WTC11 (cell line): ENCODE measurements around the gene MLH3. TPM values are rescaled to one million over a fixed set of nuclear protein-coding genes. Genes with fewer than 3 reads are reported as not detected.

Experiments
- ATAC-seq: fragments of 200-7000 bp; cut with Tn5 transposase; 2 replicates; pipeline ENCODE4 v1.10.0; 2021; ENCODE audit warnings: mild to moderate bottlenecking, moderate library complexity
- CTCF ChIA-PET: fragments of 300-600 bp; sonication (Branson Sonifier 250); formaldehyde crosslinking; loops from one replicate; lab custom pipeline; 2021; ENCODE audit warnings: antibody characterized with exemption; lab: Charles Lee
- POLR2A ChIA-PET: fragments of 350-600 bp; sonication (Branson Sonifier 250); formaldehyde crosslinking; loops from one replicate; lab custom pipeline; 2021; ENCODE audit warnings: antibody characterized with exemption; lab: Charles Lee
- DNase-seq: peaks from one replicate; pipeline ENCODE4 v3.0.0; 2021; ENCODE audit warnings: low spot score
- H3K27ac Mint-ChIP-seq: 2 replicates; pipeline ENCODE4 v1.8.0; 2021; ENCODE audit warnings: mixed read lengths
- H3K27me3 Mint-ChIP-seq: 2 replicates; pipeline ENCODE4 v1.8.0; 2021; ENCODE audit warnings: low read depth, mild to moderate bottlenecking, moderate library complexity, mixed read lengths
- H3K36me3 Mint-ChIP-seq: 2 replicates; pipeline ENCODE4 v1.8.0; 2021; ENCODE audit warnings: mixed read lengths
- H3K4me1 Mint-ChIP-seq: 2 replicates; pipeline ENCODE4 v1.8.0; 2022; ENCODE audit warnings: mixed read lengths
- H3K4me3 Mint-ChIP-seq: 2 replicates; pipeline ENCODE4 v1.8.0; 2021; ENCODE audit warnings: mild to moderate bottlenecking, moderate library complexity, mixed read lengths
- H3K9me3 Mint-ChIP-seq: 2 replicates; pipeline ENCODE4 v1.8.0; 2021; ENCODE audit warnings: mixed read lengths
- ATF1 ChIP-seq: sonication (generic); formaldehyde crosslinking; IDR thresholded peaks from 2 replicates; pipeline ENCODE4 v1.8.1; 2023; ENCODE audit warnings: mild to moderate bottlenecking, moderate library complexity, missing genetic modification reagents
- CTCF ChIP-seq: fragments of 200-600 bp; IDR thresholded peaks from 2 replicates; pipeline ENCODE4 v1.8.0; 2022; ENCODE audit warnings: antibody characterized with exemption
- E2F5 ChIP-seq: sonication (generic); formaldehyde crosslinking; IDR thresholded peaks from 2 replicates; pipeline ENCODE4 v1.8.1; 2022; ENCODE audit warnings: mild to moderate bottlenecking, moderate library complexity, missing genetic modification reagents
- ELF4 ChIP-seq: sonication (generic); formaldehyde crosslinking; IDR thresholded peaks from 2 replicates; pipeline ENCODE4 v1.8.1; 2022; ENCODE audit warnings: low read depth, mild to moderate bottlenecking, moderate library complexity, missing genetic modification reagents
- ETV6 ChIP-seq: sonication (generic); formaldehyde crosslinking; IDR thresholded peaks from 2 replicates; pipeline ENCODE4 v1.8.1; 2022; ENCODE audit warnings: mild to moderate bottlenecking, missing genetic modification reagents
- HMGXB4 ChIP-seq: sonication (generic); formaldehyde crosslinking; IDR thresholded peaks from 2 replicates; pipeline ENCODE4 v1.8.1; 2023; ENCODE audit warnings: mild to moderate bottlenecking, moderate library complexity, missing genetic modification reagents
- JUN ChIP-seq: sonication (generic); formaldehyde crosslinking; IDR thresholded peaks from 2 replicates; pipeline ENCODE4 v1.8.0; 2023; ENCODE audit warnings: mild to moderate bottlenecking, missing genetic modification reagents
- KAT7 ChIP-seq: sonication (generic); formaldehyde crosslinking; IDR thresholded peaks from 2 replicates; pipeline ENCODE4 v1.8.1; 2023; ENCODE audit warnings: missing genetic modification reagents, mild to moderate bottlenecking, borderline replicate concordance
- MLX ChIP-seq: sonication (generic); formaldehyde crosslinking; IDR thresholded peaks from 2 replicates; pipeline ENCODE4 v1.8.1; 2023; ENCODE audit warnings: mild to moderate bottlenecking, missing genetic modification reagents, moderate library complexity
- NR3C1 ChIP-seq: sonication (generic); formaldehyde crosslinking; conservative IDR thresholded peaks from 2 replicates; pipeline ENCODE4 v1.8.1; 2023; ENCODE audit warnings: low read depth, mild to moderate bottlenecking, missing genetic modification reagents
- OVOL2 ChIP-seq: fragments of 250-450 bp; sonication (Bioruptor Pico); IDR thresholded peaks from 2 replicates; pipeline ENCODE4 v1.9.0; 2021; ENCODE audit warnings: mild to moderate bottlenecking, borderline replicate concordance
- PRRX2 ChIP-seq: fragments of 250-450 bp; sonication (Bioruptor Pico); IDR thresholded peaks from 2 replicates; pipeline ENCODE4 v1.8.0; 2021; ENCODE audit warnings: mild to moderate bottlenecking
- ZBTB43 ChIP-seq: sonication (generic); formaldehyde crosslinking; IDR thresholded peaks from 2 replicates; pipeline ENCODE4 v1.8.1; 2023; ENCODE audit warnings: mild to moderate bottlenecking, missing genetic modification reagents
- ZNF396 ChIP-seq: fragments of 250-450 bp; sonication (Bioruptor Pico); IDR thresholded peaks from 2 replicates; pipeline ENCODE4 v1.8.0; 2021; ENCODE audit warnings: mild to moderate bottlenecking, moderate library complexity, borderline replicate concordance
- ZNF532 ChIP-seq: fragments of 250-450 bp; sonication (Bioruptor Pico); IDR thresholded peaks from 2 replicates; pipeline ENCODE4 v1.9.0; 2021; ENCODE audit warnings: mild to moderate bottlenecking, borderline replicate concordance
- ZNF671 ChIP-seq: fragments of 250-450 bp; sonication (Bioruptor Pico); IDR thresholded peaks from 2 replicates; pipeline ENCODE4 v1.8.0; 2021; ENCODE audit warnings: mild to moderate bottlenecking
- total RNA-seq: library from RNA; stranded (reverse); gene quantifications from 3 replicates; pipeline ENCODE4 v1.2.3, GENCODE V29; 2021

MLH3 gene
- total RNA-seq, 1 experiment from 2014 or later: 16.7 TPM

- TF ChIP-seq ZNF532 (CRISPR knock-in tag) (no peak), MLX (CRISPR knock-in tag) (no peak), ZNF396 (no peak), PRRX2 (CRISPR knock-in tag) (no peak)
- TF ChIP-seq, all 79 proteins: peak for 0
These were observed 68.6 kb downstream of the MLH3 start (continued) for GRCh38 chr14:74982661-74983060.

GRCh38 chr14:74981833-74982232 lies 69.4 kb downstream of the MLH3 start:
- POLR2A ChIA-PET: interaction anchor here (1.2 kb wide), 1 partner anchor 20 kb away, joined by 8 read pairs; no protein-coding TSS in a partner anchor
- Mint-ChIP-seq H3K4me3 (no peak overlapping the region), H3K27me3 (no peaks in the 10 kb centered on the region; the same call in 1 of the 2 replicates), H3K9me3 (no peaks in the 10 kb centered on the region), H3K36me3 (no peaks in the 10 kb centered on the region)
- ATAC-seq (no peak), DNase-seq (no peak)
- TF ChIP-seq ATF1 (CRISPR knock-in tag): no peak
- TF ChIP-seq HMGXB4: no peak
- TF ChIP-seq ETV6: no peak
- no peak for TF ChIP-seq ELF4
- TF ChIP-seq NR3C1 (CRISPR knock-in tag): no peak
- no peak for TF ChIP-seq ZNF396
- TF ChIP-seq ZNF671 (CRISPR knock-in tag): no peak
- TF ChIP-seq ZBTB43: no peak
- no peak for TF ChIP-seq JUN
- no peak for TF ChIP-seq KAT7 (CRISPR knock-in tag)
- TF ChIP-seq CTCF: no peak
- TF ChIP-seq OVOL2: no peak
- TF ChIP-seq E2F5 (CRISPR knock-in tag): no peak
- TF ChIP-seq, all 79 proteins: peak for 0
- CTCF ChIA-PET: interaction anchor here (0.6 to 5.4 kb wide), 6 partner anchors 20 to 121 kb away, joined by 3 to 53 read pairs (median 4); partner anchors contain the start of gene RPS6KL1
- peaks cover 34% of the 10 kb centered on the region for H3K4me1 Mint-ChIP-seq
- H3K27ac Mint-ChIP-seq: no peak overlapping the region
